OCI-LY7 (cell line): Measurements from ENCODE around the gene DENND1A.

Experiments
- CTCF ChIP-seq: fragments of 200-600 bp; sonication (generic); conservative IDR thresholded peaks from 2 replicates; pipeline ENCODE4 v1.5.1; 2014; ENCODE audit warnings: mild to moderate bottlenecking, antibody characterized with exemption, low read length, moderate library complexity, mixed read lengths
- EZH2phosphoT487 ChIP-seq: fragments of 200-600 bp; sonication (generic); IDR thresholded peaks from 2 replicates; pipeline ENCODE4 v1.6.1; 2018; ENCODE audit warnings: low read depth, borderline replicate concordance, mild to moderate bottlenecking, mixed run types, antibody characterized with exemption, low read length, moderate library complexity, mixed read lengths

- TF ChIP-seq CTCF, result no peak
- TF ChIP-seq EZH2phosphoT487, result no peak
Observed at GRCh38 chr9:123678038-123678877, 251.7 kb downstream of the DENND1A start.
